GM18526 (cell line): ENCODE measurements around the gene PRKACB.

ENCODE experiments used
- POLR2A ChIP-seq: IDR thresholded peaks from 3 replicates; pipeline ENCODE4 v1.6.1; 2011; ENCODE audit not compliant: insufficient read length; ENCODE audit errors: extremely low read depth

Gene PRKACB

DNA sequence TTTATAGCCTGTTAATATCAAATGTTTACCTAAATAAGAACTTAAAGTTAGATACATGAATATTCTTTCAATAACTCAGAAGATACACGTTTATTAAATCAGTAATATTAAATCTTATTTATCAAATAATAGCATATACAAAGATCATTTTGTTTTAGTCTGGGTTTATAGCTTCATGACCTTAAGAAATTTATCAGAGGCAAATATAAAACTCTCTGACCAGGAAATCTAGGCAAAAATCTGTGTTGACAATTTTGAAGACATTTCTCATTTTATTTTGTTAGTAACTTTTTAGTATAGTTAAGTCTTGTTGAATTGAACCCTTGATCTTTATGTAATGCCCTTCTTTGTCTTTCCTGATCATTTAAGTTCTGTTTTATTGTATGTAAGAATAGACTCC is 46.4 kb downstream of the PRKACB start:
- TF ChIP-seq POLR2A = no peak

DNA sequence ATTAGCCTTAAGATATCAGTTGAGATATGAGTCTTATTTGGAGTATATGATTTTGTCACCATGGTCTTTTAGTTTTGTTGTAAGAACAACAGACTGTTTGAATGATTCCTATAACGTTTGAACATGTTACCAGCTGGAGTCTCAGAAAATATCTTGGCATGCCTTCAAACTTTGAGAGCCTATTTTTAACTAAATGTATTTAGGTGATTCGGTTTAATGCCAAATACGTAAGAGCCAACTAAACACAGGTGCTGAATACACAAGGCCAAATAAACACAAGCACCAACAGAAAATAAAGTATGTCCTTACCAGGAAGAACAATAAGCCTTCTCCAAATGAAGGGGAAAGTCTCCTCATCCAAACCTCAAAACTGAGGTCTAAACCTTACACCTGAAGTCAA is 48.6 kb downstream of the PRKACB start:
- TF ChIP-seq POLR2A = no peak

DNA sequence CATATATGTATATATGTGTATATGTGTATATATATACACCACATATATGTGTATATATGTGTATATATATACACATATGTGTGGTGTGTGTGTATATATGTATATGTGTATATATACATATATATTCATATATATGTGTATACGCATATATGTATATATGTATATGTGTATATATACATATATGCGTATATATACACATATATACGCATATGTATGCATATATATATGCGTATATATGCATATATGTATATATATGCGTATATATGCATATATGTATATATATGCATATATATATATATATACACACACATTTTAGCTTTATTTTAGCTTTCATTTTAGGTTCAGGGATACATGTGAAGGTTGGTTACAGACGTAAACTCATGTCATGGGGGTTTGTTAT is 54.8 kb downstream of the PRKACB start:
- no peak for TF ChIP-seq POLR2A

DNA sequence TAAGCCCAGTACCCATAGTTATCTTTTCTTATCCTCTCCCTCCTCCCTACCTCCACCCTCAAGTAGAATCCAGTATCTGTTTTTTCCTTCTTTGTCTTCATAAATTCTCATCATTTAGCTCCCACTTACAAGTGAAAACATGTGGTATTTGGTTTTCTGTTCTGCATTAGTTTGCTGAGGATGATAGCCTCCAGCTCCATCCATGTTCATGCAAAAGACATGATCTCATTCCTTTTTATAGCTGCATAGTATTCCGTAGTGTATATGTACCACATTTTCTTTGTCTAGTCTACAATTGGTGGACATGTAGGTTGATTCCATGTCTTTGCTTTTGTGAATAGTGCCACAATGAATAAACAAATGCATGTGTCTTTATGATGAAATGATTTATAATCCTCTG is 55.2 kb downstream of the PRKACB start:
- TF ChIP-seq POLR2A = no peak

DNA sequence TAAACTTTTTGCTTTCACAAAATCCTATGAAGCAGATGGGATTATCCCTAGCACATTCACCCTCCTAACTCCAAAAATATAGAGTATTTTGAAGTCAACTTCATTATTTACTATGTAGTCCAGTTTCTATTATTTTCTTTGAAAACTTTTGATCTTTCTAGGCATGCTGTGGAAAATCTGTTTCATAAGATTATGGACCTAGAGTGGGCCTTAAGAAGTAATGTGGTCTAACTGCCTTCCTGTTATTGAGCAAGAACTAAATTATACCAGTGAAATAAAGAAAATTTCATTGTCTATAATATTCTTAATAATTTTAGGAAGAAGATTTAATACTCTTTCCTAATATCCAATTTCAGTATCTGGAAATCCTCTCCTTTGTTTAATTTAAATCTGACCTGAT is 58.1 kb downstream of the PRKACB start:
- TF ChIP-seq POLR2A = no peak

DNA sequence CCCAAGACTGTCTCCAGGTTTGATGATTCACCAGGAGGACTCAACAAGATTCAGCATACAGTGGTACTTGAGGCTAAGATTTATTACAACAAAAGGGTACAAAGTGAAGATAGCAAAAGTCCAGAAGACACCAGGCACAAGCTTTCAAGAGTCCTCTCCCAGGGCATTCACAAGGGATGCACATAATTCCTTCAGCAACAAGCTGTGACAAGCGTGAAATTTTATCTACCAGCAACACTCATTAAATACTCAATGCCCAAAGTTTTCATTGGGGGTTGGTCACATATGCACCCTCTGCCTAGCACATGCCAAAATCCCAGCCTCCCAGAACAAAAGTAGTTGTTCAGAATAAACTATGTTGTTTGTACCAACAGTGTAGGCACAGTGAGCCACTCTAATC is 62.3 kb downstream of the PRKACB start:
- no peak for TF ChIP-seq POLR2A

DNA sequence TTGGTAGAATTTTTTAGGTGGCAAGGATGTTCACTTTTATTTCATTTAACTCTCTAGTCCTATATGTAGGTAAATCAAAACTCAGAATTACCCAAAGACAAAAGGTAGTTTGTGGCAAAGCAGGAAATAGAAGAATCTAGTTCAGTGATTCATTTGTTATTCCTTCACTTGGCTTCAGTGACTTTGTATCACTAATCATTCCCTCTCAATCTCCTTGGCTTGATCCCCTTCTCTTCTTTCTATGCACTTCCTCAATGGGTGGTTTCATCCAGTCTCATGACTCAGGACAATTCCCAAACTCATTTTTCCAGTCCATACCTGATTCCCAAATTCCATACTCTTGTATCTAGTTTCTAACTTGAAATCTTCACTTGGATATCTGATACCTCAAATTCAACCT is 64.9 kb downstream of the PRKACB start:
- no peak for TF ChIP-seq POLR2A

DNA sequence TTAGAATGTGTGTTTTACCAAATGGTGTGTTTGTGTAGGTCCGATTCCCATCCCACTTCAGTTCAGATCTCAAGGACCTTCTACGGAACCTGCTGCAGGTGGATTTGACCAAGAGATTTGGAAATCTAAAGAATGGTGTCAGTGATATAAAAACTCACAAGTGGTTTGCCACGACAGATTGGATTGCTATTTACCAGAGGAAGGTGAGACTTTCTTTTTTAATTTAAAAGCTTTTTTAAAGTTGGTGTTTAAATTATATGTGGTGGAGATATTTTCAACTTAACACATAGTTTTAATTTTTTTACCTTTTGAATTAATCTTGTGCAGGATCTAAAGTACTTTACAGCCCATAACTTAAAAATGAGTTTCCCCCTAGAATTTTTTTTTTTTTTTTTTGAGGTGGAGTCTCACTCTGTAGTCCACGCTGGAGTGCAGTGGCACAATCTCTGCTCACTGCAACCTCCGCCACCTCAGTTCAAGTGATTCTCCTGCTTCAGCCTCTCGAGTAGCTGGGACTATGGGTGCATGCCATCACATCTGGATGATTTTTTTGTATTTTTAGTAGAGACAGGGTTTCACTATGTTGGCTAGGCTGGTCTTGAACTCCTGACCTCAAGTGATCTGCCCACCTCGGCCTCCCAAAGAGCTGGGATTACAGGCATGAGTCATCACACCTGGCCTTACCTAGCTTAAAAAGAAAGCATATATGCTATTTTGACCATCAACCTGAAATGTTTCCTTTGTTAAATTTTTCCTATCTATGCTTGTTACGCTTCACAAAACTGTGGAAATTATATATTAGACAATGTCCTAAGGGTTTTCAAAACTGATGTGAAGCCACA is 70.3 kb downstream of the PRKACB start:
- TF ChIP-seq POLR2A = no peak

DNA sequence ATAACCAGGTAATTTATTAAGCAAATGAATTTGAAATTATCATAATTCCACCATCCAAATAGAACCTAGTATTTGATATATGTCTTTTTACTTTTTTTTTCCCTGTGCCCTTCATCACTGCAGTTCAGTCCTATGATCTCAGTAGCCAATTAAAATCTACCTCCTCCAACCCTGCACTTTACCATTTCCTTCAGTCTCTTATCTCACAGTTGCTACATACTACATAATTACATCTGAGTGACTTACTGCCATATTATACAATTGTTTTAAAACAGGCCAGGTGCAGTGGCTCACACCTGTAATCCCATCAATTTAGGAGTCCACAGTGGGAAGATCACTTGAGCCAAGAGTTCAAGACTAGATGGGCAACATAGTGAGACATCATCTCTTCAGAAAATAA is 73.2 kb downstream of the PRKACB start:
- TF ChIP-seq POLR2A = no peak

DNA sequence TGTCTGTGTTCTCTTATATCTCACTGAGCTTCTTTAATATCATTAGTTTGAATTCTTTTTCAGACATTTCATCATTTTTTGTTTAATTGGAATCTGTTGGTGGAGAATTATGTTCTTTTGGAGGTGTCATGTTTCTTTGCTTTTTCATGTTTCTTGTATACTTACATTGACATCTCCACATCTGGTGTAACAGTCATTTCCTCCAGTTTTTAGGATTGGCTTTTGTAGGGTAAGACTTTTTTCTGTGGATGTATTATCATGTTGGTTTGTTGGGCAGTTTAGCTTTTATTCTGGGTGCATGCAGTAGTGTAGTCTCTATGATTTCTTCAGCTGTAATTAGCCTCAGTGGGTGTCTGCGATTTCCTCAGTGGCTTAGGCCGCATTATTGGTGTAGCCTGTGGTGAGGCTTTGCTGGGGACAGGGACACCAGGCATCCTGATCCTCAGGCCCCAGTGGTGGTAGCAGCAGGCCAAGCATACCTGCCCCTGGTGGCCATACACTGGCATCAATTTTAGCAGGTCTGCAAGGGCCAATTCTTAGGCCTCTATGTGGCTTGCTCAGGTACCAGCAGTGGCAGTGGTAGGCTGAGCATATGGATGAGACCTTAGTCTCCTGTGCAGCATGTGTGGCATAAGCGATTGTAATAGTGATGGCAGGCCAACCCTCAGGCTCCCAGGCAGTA is 79.8 kb downstream of the PRKACB start:
- no peak for TF ChIP-seq POLR2A

DNA sequence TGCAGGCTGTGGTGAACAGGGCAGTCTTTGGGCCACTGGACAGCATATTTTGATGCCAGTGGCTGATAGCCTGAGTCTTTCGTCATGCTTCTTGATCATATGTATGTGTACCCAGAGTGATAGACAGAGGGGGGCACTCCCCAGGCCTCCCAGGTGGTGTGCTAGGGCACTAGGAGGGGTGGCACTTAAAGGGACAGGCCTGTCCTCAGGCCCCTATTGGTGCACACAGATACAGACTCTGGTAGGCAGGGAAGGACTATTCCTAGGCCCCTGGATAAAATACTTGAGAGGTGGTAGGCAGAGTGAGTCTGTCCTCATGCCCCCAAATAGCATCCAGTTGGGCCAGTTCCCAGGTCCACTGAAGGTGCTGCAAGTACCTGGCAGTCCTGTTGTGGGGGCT is 80.8 kb downstream of the PRKACB start:
- TF ChIP-seq POLR2A = no peak

DNA sequence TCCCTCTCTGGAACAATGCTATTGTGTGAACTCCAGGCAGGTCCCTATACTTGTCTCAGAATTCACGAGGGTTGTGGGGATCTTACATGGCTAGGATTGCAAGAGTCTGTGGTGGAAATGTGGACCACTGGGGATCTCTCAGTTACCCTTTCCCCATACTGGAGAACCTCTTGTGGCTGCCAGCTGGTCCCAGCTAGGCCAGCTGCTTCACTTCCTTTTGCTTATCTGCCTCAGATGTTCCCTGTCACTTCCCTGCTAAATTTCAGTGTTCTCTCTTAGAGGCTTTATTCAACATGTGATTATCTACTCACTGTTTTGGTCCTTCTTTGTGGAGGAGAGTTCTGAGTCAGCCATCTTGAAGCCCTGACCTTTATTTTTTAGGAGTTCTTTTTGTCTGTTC is 81.6 kb downstream of the PRKACB start:
- no peak for TF ChIP-seq POLR2A

DNA sequence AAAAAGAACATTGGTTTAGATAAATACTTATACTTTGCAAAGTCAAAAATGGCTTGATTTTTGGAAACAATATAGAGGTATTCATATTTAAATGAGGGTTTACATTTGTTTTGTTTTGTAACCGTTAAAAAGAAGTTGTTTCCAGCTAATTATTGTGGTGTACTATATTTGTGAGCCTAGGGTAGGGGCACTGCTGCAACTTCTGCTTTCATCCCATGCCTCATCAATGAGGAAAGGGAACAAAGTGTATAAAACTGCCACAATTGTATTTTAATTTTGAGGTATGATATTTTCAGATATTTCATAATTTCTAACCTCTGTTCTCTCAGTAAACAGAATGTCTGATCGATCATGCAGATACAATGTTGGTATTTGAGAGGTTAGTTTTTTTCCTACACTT is 92.2 kb downstream of the PRKACB start:
- no peak for TF ChIP-seq POLR2A

DNA sequence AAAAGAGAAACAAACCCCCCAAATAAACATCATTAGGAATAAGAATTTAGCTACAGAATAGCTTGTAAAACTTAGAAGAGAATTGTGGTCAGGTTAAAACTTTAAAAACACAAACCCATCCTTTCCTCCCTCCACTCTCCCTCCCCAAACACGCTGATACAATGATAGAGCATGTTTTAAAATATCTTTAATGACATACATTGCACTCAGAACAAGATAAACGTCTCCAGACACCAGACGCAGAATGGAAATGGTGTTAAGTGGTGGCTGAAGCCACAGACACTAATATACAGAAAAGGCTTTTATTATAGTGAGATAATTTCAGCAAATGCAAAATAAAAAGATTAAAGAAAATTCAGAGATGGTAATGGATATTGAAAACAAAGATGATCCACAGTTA is 98.6 kb downstream of the PRKACB start:
- TF ChIP-seq POLR2A = no peak

DNA sequence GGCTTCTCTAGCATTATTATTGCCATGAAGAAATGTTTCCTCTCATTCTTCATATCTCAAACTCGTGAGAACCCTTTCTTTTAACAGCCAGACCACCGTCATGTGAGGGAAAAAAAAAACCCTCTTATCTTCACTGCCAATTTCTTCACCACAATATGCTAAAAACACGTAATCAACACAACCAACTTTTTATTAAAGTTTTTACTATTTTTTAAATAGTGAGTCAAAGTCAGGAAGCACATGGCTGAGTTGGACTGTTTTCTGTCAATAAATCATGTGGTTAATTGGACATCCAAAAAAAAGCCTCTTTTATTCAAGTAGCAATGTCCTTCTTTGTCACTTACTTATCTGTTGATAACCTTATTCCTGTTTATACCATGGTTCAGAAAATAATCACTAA is 101.5 kb downstream of the PRKACB start:
- TF ChIP-seq POLR2A = no peak

DNA sequence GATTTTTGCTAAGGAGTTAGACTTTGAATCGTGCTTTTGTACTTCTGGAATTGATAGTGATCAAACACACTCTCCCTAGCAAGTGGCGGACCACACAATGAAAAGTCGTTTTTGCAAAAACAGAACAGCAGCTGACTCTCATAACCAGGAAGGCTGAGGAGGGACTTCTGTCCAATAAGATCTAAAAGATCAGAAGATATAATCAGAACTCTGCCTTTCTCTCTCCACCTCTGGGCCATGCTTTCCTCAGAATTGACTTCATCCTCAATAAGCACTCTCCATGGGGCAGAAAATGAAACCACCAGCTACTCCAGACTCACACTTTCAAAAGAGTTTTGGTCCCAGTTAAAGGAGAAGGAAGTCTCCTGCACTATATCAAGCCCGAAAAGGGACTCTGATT is 102.1 kb downstream of the PRKACB start:
- no peak for TF ChIP-seq POLR2A

DNA sequence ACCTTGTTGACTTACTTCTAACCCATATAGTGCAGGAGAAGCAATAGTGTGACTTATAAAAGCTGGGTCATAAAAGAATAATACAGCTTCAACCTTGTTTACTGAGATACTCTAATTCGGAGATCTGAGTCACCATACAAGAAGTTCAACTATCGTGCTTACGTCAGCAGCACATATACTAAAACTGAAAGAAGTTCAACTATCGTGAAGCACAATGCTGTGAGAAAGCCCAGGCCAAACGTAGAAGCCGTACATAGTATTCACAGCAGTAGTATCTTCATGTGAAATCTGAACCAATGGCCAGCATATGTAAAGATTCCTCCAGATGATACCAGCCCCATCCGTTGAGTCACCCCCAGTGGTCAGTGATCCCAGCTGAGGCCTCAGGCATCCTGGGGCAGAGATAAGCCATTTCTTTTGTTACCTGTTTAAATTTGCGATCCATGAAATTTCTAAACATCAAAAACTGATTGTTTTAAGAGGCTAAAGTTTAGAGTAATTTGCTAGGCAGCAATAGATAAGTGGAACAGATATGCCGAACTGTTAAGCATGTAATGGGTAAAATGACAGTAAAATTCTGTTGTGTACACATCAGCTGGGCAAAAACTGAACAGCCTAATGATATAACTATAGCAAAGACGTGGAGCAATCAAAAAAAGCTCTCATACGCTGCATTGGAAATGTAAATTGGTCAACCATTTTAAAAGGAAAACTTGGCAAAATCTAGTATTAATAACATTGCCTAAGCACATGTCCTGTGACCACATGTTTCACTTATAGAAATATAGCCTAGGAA is 103.6 kb downstream of the PRKACB start:
- no peak for TF ChIP-seq POLR2A

DNA sequence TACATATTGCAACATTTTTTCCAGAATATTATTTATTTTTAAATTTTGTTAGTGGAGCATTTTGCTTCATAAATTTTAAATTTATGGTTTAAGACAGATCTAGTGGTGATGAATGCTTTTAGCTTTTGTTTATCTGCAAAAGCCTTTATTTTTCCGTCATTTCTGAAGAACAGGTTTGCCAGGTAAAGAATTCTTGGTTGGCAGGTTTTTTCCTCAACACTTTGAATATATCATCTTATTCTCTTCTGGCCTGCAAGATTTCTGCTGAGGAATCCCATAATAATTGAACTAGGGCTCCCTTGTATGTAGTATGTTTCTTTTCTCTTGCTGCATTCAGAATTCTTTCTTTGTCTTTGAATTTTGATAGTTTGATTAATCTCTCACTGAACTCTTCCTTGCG is 106.6 kb downstream of the PRKACB start:
- TF ChIP-seq POLR2A = no peak
